ENCODE data around the gene SEC14L2. TPM values are rescaled to one million over a fixed set of nuclear protein-coding genes. Genes with fewer than 3 reads are reported as not detected.
"Not testable (repeated sequence)": the region's sequence is repeated elsewhere in the genome, so short reads cannot be mapped to it uniquely, and the experiment has no call there.

Gene SEC14L2
- total and polyA plus RNA-seq, 3 donors from 2014 or later: 2.2 to 4.7 (median 3.5) TPM

DNA sequence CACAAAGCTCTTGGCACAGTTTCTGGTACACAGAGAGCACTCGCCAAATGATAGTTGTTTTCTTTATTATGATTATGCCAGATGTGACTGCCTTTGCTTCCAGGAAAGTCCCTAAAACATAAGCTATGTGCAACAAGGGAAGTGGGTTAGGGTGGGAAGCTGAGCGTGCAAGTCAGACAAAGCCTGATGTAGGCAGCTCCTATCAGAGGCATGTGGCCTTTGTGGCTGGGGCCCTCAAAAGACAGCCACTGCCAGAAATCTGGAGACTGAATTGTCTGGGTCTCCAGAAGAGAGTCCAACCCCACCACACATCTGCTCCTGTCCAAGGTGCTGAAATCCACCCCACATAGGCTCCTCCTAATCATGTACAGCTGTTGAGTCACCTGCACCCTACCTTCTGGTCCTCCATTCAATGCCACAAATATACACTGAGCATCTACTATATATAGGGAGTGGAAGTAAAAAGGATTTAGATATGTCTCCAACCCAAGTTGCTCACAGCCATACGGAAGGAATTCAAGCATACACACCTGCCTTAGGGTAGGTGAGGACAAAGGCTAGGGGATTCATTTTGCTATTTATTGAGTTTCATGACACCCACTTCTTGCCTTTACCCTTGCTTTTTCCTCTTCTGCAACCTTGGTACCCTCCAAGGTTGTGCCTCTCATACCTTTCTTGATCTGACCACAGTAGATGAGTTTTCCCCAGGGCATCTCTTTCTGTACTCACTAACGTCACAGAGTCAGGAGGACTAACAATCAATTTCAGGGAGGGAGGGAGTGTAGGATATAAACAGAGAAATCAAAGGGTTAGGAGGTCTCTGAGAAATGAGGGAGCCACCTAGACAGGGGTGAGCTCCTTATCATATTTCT lies 62.6 kb downstream of the SEC14L2 start:
- intact Hi-C loops (cut with DNase I; ENCODE audit: low total_unique reads): no loop called here

DNA sequence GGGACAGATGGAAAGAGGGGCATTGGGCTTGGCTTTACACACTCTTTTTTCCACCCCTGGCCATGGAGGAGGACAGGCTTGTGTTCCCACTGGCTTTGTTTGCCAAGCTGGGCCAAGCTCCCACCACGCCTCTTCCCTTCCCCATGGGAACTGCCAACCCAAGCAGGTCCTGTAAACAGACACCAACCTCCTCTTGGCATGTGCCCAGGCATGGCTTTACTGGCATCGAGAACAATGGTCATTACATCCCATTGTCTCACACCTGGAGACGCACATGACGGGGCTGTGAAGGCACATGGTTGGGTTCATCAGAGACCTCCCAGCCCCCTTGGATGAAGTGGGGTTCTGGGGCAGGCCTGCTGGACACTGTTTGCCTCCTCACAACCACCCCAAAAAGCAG lies 63.3 kb downstream of the SEC14L2 start:
- H3K9me3 ChIP-seq: no peaks in the 10 kb centered on the region
- intact Hi-C loops (cut with DNase I; ENCODE audit: low total_unique reads): no loop called here
- no peaks in the 10 kb centered on the region for H3K36me3 ChIP-seq (ENCODE audit: low read depth, missing control alignments)
- no peaks in the 10 kb centered on the region for H3K4me1 ChIP-seq
- no peaks in the 10 kb centered on the region for H3K27me3 ChIP-seq
- no peak for TF ChIP-seq POLR2A (IDR thresholded peaks at IDR 0.05)
- TF ChIP-seq, protein P1, sequence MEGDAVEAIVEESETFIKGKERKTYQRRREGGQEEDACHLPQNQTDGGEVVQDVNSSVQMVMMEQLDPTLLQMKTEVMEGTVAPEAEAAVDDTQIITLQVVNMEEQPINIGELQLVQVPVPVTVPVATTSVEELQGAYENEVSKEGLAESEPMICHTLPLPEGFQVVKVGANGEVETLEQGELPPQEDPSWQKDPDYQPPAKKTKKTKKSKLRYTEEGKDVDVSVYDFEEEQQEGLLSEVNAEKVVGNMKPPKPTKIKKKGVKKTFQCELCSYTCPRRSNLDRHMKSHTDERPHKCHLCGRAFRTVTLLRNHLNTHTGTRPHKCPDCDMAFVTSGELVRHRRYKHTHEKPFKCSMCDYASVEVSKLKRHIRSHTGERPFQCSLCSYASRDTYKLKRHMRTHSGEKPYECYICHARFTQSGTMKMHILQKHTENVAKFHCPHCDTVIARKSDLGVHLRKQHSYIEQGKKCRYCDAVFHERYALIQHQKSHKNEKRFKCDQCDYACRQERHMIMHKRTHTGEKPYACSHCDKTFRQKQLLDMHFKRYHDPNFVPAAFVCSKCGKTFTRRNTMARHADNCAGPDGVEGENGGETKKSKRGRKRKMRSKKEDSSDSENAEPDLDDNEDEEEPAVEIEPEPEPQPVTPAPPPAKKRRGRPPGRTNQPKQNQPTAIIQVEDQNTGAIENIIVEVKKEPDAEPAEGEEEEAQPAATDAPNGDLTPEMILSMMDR (IDR thresholded peaks at IDR 0.05): no peak
- no peak for DNase-seq
- H3K4me3 ChIP-seq: no peak overlapping the region
- H3K27ac ChIP-seq: no peak overlapping the region
- WGBS, 2 donors: 78 to 85% methylated on average over 4 of the region's 4 CpGs

More for the DNA sequence above, 62.6 kb downstream of the SEC14L2 start:
- TF ChIP-seq, protein P1 (IDR thresholded peaks at IDR 0.05): no peak
- TF ChIP-seq POLR2A (IDR thresholded peaks at IDR 0.05): no peak
- Histone ChIP-seq H3K27me3 (no peaks in the 10 kb centered on the region), H3K9me3 (no peaks in the 10 kb centered on the region), H3K36me3 (ENCODE audit: low read depth, missing control alignments) (no peaks in the 10 kb centered on the region), H3K4me3 (no peak overlapping the region), H3K27ac (no peak overlapping the region), H3K4me1 (no peaks in the 10 kb centered on the region)
- 42 to 46% methylated on average over 4 of the region's 4 CpGs for WGBS, 2 donors
- no peak for DNase-seq

DNA sequence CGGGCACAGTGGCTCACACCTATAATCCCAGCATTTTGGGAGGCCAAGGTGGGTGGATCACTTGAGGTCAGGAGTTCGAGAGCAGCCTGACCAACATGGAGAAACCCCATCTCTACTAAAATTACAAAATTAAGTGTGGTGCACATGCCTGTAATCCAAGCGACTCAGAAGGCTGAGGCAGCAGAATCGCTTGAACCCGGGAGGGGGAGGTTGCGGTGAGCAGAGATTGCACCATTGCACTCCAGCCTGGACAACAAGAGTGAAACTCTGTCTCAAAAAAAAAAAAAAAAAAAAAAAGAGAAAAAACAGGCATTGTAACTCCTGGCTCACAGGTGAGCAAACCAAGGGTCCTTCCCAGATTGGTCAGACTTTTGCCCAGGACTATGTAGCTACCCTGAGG lies 63.7 kb downstream of the SEC14L2 start:
- H3K27me3 ChIP-seq; H3K4me3 ChIP-seq; H3K4me1 ChIP-seq; H3K27ac ChIP-seq; H3K9me3 ChIP-seq; intact Hi-C loops (cut with DNase I; ENCODE audit: low total_unique reads); DNase-seq; H3K36me3 ChIP-seq (ENCODE audit: low read depth, missing control alignments): not testable (repeated sequence)
- WGBS, 2 donors: 91 to 94% methylated on average over 5 to 6 of the region's 6 CpGs

DNA sequence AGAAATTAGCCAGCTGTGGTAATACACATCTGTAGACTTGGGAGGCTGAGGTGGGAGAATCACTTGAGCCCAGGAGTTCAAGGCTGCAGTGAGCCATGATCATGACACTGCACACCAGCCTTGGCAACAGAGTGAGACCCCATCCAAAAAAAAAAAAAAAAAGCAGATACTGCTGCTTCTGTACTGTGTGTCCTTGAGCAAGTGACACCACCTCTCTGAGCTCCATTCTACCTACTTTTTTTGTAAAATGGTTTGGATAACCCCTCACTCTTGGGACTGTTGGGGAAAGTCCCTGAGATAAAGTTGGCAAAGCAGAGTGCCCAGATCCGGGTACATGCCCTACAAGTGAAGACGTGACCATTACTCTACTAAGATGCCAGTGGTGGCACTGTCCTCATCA lies 72.3 kb downstream of the SEC14L2 start:
- Histone ChIP-seq H3K36me3 (ENCODE audit: low read depth, missing control alignments) (no peaks in the 10 kb centered on the region), H3K4me3 (no peak overlapping the region), H3K4me1 (no peaks in the 10 kb centered on the region), H3K9me3 (no peaks in the 10 kb centered on the region), H3K27ac (no peak overlapping the region), H3K27me3 (no peaks in the 10 kb centered on the region)
- TF ChIP-seq, protein P1 (IDR thresholded peaks at IDR 0.05): no peak
- DNase-seq: no peak
- intact Hi-C loops (cut with DNase I; ENCODE audit: low total_unique reads): no loop called here
- 44 to 66% methylated on average over 2 of the region's 2 CpGs for WGBS, 2 donors

DNA sequence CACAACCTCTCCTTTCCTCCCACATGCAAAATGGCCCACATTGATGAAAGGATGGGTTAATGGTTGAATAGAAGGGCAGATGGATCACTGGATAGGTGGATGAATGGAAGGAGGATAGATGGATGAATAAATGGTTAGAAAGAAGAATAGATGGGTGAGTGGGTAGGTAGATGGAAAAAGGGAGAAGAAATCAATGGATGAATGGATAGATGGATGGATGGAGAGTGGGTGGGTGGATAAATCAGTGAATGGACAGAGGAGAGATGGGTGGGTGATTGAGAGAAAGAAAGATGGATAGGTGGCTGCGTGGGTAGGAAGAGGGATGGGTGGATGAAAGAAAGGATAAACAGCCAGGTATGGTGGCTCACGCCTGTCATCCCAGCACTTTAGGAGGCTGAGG lies 73.8 kb downstream of the SEC14L2 start:
- Histone ChIP-seq H3K9me3 (no peaks in the 10 kb centered on the region), H3K27me3 (no peaks in the 10 kb centered on the region), H3K27ac (no peak overlapping the region), H3K4me1 (no peaks in the 10 kb centered on the region), H3K36me3 (ENCODE audit: low read depth, missing control alignments) (no peaks in the 10 kb centered on the region), H3K4me3 (no peak overlapping the region)
- intact Hi-C loops (cut with DNase I; ENCODE audit: low total_unique reads): no loop called here
- no peak for DNase-seq
- TF ChIP-seq, protein P1 (IDR thresholded peaks at IDR 0.05): no peak
- no peak for TF ChIP-seq POLR2A (IDR thresholded peaks at IDR 0.05)
- 84 to 89% methylated on average over 2 of the region's 2 CpGs for WGBS, 2 donors

All from testis (tissue), 3 donors.